Transverse colon (tissue), 4 donors: ENCODE measurements around the gene RERE. TPM values are rescaled to one million over a fixed set of nuclear protein-coding genes. Genes with fewer than 3 reads are reported as not detected.

Experiments
- DNase-seq: peaks from one replicate; pipeline ENCODE4 v3.0.0-alpha.2; 2019
- H3K27ac ChIP-seq, 4 donors: fragments of 200-600 bp; sonication (generic); 2 replicates each; pipeline ENCODE4 v1.5.1; 2016 to 2018; ENCODE audit warnings: inconsistent platforms in 4 of 4
- H3K27me3 ChIP-seq: fragments of 200-600 bp; sonication (generic); 2 replicates; pipeline ENCODE4 v1.5.1; 2017; ENCODE audit warnings: inconsistent platforms
- H3K36me3 ChIP-seq, 4 donors: fragments of 200-600 bp; sonication (generic); 2 replicates each; pipeline ENCODE4 v1.5.1; 2017 to 2019; ENCODE audit warnings: inconsistent platforms in 4 of 4
- H3K4me1 ChIP-seq, 4 donors: fragments of 200-600 bp; sonication (generic); 2 replicates each; pipeline ENCODE4 v1.5.1; 2017 to 2020; ENCODE audit warnings: inconsistent platforms in 4 of 4
- H3K4me3 ChIP-seq, 4 donors: fragments of 200-600 bp; sonication (generic); 1 replicate in 1 of 4; 2 replicates in 3 of 4; pipeline versions ENCODE4 v1.5.1 to v1.6.1; 2017 to 2019; ENCODE audit warnings: inconsistent platforms in 4 of 4
- H3K9me3 ChIP-seq, 2 donors: fragments of 200-600 bp; sonication (generic); 2 replicates each; pipeline ENCODE4 v1.5.1; 2017 to 2019; ENCODE audit warnings: inconsistent platforms in 2 of 2
- EP300 ChIP-seq: sonication (generic); formaldehyde crosslinking; IDR thresholded peaks from one replicate; pipeline ENCODE4 v1.6.1; 2017; ENCODE audit warnings: antibody characterized with exemption, low read depth
- POLR2A ChIP-seq: fragments of 450-650 bp; IDR thresholded peaks from one replicate; pipeline ENCODE4 v1.6.1; 2016; ENCODE audit warnings: antibody characterized with exemption, mild to moderate bottlenecking, moderate library complexity
- POLR2AphosphoS5 ChIP-seq, 3 donors: sonication (generic); formaldehyde crosslinking; IDR thresholded peaks; one replicate each; pipeline ENCODE4 v1.6.1; 2016; ENCODE audit warnings: antibody characterized with exemption in 3 of 3
- WGBS, 2 donors: methylation state at CpG; one replicate each; pipeline ENCODE4 v1.1.5; 2018; ENCODE audit warnings: low coverage in 1 of 2; 5-methylcytosine and 5-hydroxymethylcytosine counted together
- in situ Hi-C, 4 donors: fragments of 200-750 bp; cut with MboI; loops; one replicate each; pipeline versions ENCODE4 v1.15.0 to v1.15.1; 2017; ENCODE audit warnings: low sequenced_read_pairs in 3 of 4, low pct_ligation_motif_present in 1 of 4, low pct_unique_long_range_greater_than_20kb in 1 of 4
- intact Hi-C: fragments of 100-400 bp; cut with DNase I; formaldehyde crosslinking; loops from one replicate; pipeline ENCODE4 v1.15.1; 2023; ENCODE audit warnings: low total_unique reads
- total RNA-seq, 4 donors: library from RNA; depleted of rRNA; stranded (reverse); fragments of >200 nt; gene quantifications; one replicate each; pipeline ENCODE4 v1.1.0, GENCODE V29; 2016
- TF ChIP-seq, protein P1 (sequence below), 5 experiments: fragments of 200-600 bp in 3 of 5; fragments of 450-650 bp in 2 of 5; sonication (generic) in 3 of 5; IDR thresholded peaks; 1 replicate in 2 of 5; 2 replicates in 3 of 5; pipeline ENCODE4 v1.5.1; 2016 to 2017; ENCODE audit warnings: antibody characterized with exemption in 5 of 5, inconsistent platforms in 3 of 5, mild to moderate bottlenecking in 2 of 5, moderate library complexity in 1 of 5

RERE gene
- total RNA-seq, 4 donors from 2014 or later, result 80.3 to 657 (median 105) TPM

DNA sequence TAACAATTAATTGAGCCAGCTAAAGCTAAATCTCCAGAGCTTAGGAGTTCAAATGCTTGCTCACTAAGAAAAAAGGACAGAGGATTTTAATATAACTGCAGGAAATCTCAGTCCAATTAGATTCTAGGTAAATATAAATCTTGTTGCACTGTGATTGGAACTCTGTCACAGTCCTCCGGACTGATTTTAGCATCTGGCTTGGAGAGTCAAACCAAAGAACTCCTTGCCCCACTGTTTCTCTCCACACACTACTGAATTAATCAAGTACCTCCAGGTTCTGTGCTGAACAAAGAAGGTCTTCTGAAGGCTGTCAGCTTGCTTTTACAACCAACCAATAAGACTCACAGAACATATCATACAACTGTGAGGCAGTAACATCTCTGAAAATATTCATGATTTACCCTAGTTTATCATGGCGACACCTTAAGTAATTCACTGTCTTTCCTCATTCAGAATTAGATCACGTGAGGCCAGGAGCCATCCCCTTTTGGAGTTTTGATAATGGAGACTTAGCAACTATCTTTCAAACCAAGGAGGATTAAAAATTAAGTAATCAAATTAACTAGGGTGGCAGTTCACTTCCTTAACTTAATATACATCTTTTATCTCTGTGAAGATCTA lies 176.0 kb downstream of the RERE start:
- Histone ChIP-seq H3K4me1 (peaks cover 0 to 19% (median 0%) of the 10 kb centered on the region in 4 donors), H3K4me3 (no peak overlapping the region), H3K9me3 (no peaks in the 10 kb centered on the region), H3K27ac (no peak overlapping the region), H3K36me3 (no peaks in the 10 kb centered on the region), H3K27me3 (no peaks in the 10 kb centered on the region)
- in situ Hi-C loops (no loop called here), intact Hi-C loops (loop anchor here (5.0 kb wide), 1 partner anchor 501 kb away; no protein-coding TSS in a partner anchor)
- DNase-seq, result no peak
- TF ChIP-seq POLR2A, result no peak
- TF ChIP-seq, protein P1, sequence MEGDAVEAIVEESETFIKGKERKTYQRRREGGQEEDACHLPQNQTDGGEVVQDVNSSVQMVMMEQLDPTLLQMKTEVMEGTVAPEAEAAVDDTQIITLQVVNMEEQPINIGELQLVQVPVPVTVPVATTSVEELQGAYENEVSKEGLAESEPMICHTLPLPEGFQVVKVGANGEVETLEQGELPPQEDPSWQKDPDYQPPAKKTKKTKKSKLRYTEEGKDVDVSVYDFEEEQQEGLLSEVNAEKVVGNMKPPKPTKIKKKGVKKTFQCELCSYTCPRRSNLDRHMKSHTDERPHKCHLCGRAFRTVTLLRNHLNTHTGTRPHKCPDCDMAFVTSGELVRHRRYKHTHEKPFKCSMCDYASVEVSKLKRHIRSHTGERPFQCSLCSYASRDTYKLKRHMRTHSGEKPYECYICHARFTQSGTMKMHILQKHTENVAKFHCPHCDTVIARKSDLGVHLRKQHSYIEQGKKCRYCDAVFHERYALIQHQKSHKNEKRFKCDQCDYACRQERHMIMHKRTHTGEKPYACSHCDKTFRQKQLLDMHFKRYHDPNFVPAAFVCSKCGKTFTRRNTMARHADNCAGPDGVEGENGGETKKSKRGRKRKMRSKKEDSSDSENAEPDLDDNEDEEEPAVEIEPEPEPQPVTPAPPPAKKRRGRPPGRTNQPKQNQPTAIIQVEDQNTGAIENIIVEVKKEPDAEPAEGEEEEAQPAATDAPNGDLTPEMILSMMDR (IDR thresholded peaks at IDR 0.05), result no peak
- TF ChIP-seq EP300, result no peak
- TF ChIP-seq POLR2AphosphoS5 (IDR thresholded peaks at IDR 0.05), result no peak
- WGBS, 2 donors, result 64 to 88% methylated on average over 2 to 3 of the region's 3 CpGs

DNA sequence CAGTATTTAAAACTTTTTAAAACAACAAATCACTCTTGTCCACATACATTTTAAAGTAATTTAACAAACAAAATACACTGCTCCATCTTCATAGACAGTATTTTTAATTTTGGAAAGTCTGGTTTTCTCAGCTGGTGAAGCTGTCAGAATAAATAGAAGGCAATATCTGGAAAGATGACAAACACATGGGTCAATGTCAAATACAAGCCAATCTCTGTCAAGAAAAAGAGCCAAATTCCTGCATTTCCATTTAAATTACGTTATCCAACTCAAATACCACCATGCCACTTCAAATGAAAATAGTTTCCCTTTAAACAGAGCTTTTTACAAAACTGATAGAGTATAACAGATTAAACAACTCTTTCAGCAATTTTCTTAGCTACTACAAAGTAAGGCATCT lies 176.5 kb downstream of the RERE start:
- no peak overlapping the region for H3K4me3 ChIP-seq
- H3K36me3 ChIP-seq, result no peaks in the 10 kb centered on the region
- peaks cover 0 to 19% (median 0%) of the 10 kb centered on the region in 4 donors for H3K4me1 ChIP-seq
- H3K9me3 ChIP-seq, result no peaks in the 10 kb centered on the region
- intact Hi-C loops, result loop anchor here (5.0 kb wide), 1 partner anchor 501 kb away; no protein-coding TSS in a partner anchor
- DNase-seq, result no peak
- 71 to 89% methylated on average over 1 of the region's 1 CpG for WGBS, 2 donors
- in situ Hi-C loops, result no loop called here
- no peak overlapping the region for H3K27ac ChIP-seq
- TF ChIP-seq POLR2A (no peak), POLR2AphosphoS5 (IDR thresholded peaks at IDR 0.05) (no peak)
- TF ChIP-seq, protein P1 (IDR thresholded peaks at IDR 0.05), result no peak
- H3K27me3 ChIP-seq, result no peaks in the 10 kb centered on the region

DNA sequence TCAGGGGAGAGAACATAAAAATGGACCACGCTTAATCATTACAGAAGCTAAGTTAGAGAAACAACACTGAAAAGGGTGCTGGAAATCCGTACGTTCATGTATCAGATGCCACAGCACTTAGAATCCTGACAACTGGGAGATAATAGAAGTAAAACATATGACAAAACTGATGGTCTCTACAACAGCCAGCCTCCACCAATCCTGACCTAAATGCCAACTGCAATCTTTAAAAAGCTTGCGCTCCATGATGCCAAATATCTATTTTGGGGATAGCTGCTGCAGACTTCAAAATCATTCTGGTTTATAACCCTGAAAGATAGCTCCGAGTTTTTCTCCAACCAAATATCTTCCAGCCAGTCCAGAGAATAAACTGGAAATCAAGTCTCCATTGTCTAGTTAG lies 178.3 kb downstream of the RERE start:
- no peaks in the 10 kb centered on the region for H3K27me3 ChIP-seq
- H3K9me3 ChIP-seq, result no peaks in the 10 kb centered on the region
- H3K36me3 ChIP-seq, result no peaks in the 10 kb centered on the region
- intact Hi-C loops (no loop called here), in situ Hi-C loops (no loop called here)
- 86 to 100% methylated on average over 3 to 5 of the region's 5 CpGs for WGBS, 2 donors
- no peak overlapping the region for H3K27ac ChIP-seq
- peaks cover 0 to 13% (median 0%) of the 10 kb centered on the region in 4 donors for H3K4me1 ChIP-seq
- TF ChIP-seq, protein P1 (IDR thresholded peaks at IDR 0.05), result no peak
- TF ChIP-seq POLR2A (no peak), POLR2AphosphoS5 (IDR thresholded peaks at IDR 0.05) (no peak), EP300 (no peak)
- no peak for DNase-seq
- H3K4me3 ChIP-seq, result no peak overlapping the region

DNA sequence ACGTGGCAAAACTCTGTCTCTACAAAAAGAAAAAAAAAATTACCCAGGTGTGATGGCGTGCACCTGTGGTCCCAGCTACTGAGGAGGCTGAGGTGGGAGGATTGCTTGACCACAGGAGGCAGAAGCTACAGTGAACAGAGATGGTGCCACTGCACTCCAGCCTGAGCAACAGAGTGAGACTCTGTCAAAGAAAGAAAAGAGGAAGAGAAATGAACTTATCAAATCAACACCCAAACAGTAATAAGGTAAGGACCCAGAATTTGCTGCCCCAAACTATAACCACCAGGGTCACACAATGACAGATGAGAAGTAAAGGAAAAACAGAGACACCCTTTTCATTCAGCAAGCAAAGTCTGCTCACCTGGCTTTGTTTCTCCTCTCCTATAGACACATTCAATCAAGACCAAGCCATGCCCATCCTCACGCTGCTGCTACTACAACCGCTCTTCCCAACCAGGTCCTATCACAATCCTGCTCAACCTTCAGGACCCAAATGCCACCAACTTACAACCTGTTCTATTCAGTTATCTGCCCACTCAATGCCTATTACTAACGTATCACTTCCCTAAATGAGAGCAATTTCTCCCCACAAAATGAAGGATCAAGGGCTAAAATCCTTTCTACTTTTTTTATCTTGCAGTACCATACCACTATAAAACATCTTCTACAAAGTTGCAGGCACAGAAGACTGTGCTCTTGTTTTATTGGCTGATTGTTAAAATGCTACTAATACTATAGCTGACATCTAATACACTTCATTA lies 183.5 kb downstream of the RERE start:
- Histone ChIP-seq H3K4me3 (no peak overlapping the region), H3K4me1 (peaks cover 0 to 15% (median 0%) of the 10 kb centered on the region in 4 donors), H3K36me3 (no peaks in the 10 kb centered on the region), H3K27me3 (no peaks in the 10 kb centered on the region), H3K27ac (no peak overlapping the region), H3K9me3 (no peaks in the 10 kb centered on the region)
- 85 to 94% methylated on average over 5 of the region's 5 CpGs for WGBS, 2 donors
- TF ChIP-seq POLR2A (no peak), EP300 (no peak), POLR2AphosphoS5 (IDR thresholded peaks at IDR 0.05) (no peak)
- TF ChIP-seq, protein P1 (IDR thresholded peaks at IDR 0.05), result no peak
- intact Hi-C loops (no loop called here), in situ Hi-C loops (no loop called here)
- no peak for DNase-seq
